ENCODE results near the gene ZNF518B. TPM values are rescaled to one million over a fixed set of nuclear protein-coding genes. Genes with fewer than 3 reads are reported as not detected.

The ZNF518B gene
- polyA plus RNA-seq, 3 donors, result 1.9 to 7.2 (median 6.0) TPM

GRCh38 chr4:10405672-10406071 is 51.6 kb downstream of the ZNF518B start:
- WGBS, 3 donors, result 62 to 79% (median 74%) methylated on average over 8 of the region's 8 CpGs
- no peak overlapping the region for H3K27ac ChIP-seq (ENCODE audit: low read depth, low read length)

- WGBS, 3 donors, result 64 to 68% (median 66%) methylated on average over 6 of the region's 6 CpGs
- no peak overlapping the region for H3K27ac ChIP-seq (ENCODE audit: low read depth, low read length)
Measured at GRCh38 chr4:10403633-10404445, 53.4 kb downstream of the ZNF518B start.

- WGBS, 3 donors, result 29 to 74% (median 71%) methylated on average over 1 of the region's 1 CpG
- no peak overlapping the region for H3K27ac ChIP-seq (ENCODE audit: low read depth, low read length)
Measured at GRCh38 chr4:10395971-10396580, 61.1 kb downstream of the ZNF518B start.

Other genes starting within 250 kb of the ZNF518B start
- under 1 TPM in 2 of 3 donors, not detected in 1; 0.01 to 0.05 TPM for gene CLNK, start 227.3 kb upstream of the ZNF518B start, polyA plus RNA-seq

Measured in adipose tissue (tissue), 3 donors.